GM12878 (cell line): ENCODE results near the gene VASP.

ENCODE experiments used
- BRCA1 ChIP-seq: IDR thresholded peaks from 2 replicates; pipeline ENCODE4 v1.6.1; 2011; ENCODE audit warnings: low read depth, low read length, improper control_type of control experiment
- FOXM1 ChIP-seq: IDR thresholded peaks from 2 replicates; pipeline ENCODE4 v1.6.1; 2012; ENCODE audit warnings: low read depth, mild to moderate bottlenecking, inconsistent platforms, low read length, moderate library complexity
- NFYB ChIP-seq: IDR thresholded peaks from 2 replicates; pipeline ENCODE4 v1.6.1; 2011; ENCODE audit warnings: low read depth, mild to moderate bottlenecking, low read length, improper control_type of control experiment, moderate library complexity; ENCODE audit not compliant: insufficient read depth
- RAD21 ChIP-seq: IDR thresholded peaks from 2 replicates; pipeline ENCODE4 v1.6.1; 2011; ENCODE audit warnings: mild to moderate bottlenecking, low read depth, low read length, moderate library complexity; ENCODE audit not compliant: insufficient read depth
- SIX5 ChIP-seq: IDR thresholded peaks from 2 replicates; pipeline ENCODE4 v1.6.1; 2011; ENCODE audit warnings: mild to moderate bottlenecking, low read depth, low read length, moderate library complexity; ENCODE audit not compliant: severe bottlenecking
- SRF ChIP-seq, 2 experiments: IDR thresholded peaks; 2 replicates each; pipeline ENCODE4 v1.6.1; 2011; ENCODE audit warnings: low read depth in 2 of 2, low read length in 2 of 2, mild to moderate bottlenecking in 1 of 2, moderate library complexity in 1 of 2
- YBX1 ChIP-seq: fragments of 450-650 bp; IDR thresholded peaks from 2 replicates; pipeline ENCODE4 v1.6.1; 2016; ENCODE audit warnings: antibody characterized with exemption
- TF ChIP-seq, protein P1 (sequence below), 3 experiments: IDR thresholded peaks in 2 of 3; conservative IDR thresholded peaks in 1 of 3; 2 replicates each; pipeline ENCODE4 v1.5.1; 2011; ENCODE audit warnings: low read depth in 3 of 3, low read length in 3 of 3, mild to moderate bottlenecking in 3 of 3, control low read depth in 2 of 3, moderate library complexity in 2 of 3, inconsistent platforms in 1 of 3, mixed read lengths in 1 of 3; ENCODE audit not compliant: control insufficient read depth in 2 of 3, insufficient read depth in 1 of 3; ENCODE audit errors: extremely low read depth in 1 of 3
- TF ChIP-seq, protein P2 (sequence below): IDR thresholded peaks from 2 replicates; pipeline ENCODE4 v1.6.1; 2011; ENCODE audit warnings: mild to moderate bottlenecking, low read depth, low read length, moderate library complexity; ENCODE audit not compliant: insufficient replicate concordance
- TF ChIP-seq, protein P3 (sequence below): IDR thresholded peaks from 2 replicates; pipeline ENCODE4 v1.6.1; 2011; ENCODE audit warnings: low read depth, low read length, improper control_type of control experiment, borderline replicate concordance
- TF ChIP-seq, protein P4 (sequence below): IDR thresholded peaks from 2 replicates; pipeline ENCODE4 v1.6.1; 2012; ENCODE audit warnings: mild to moderate bottlenecking, low read depth, low read length

DNA sequence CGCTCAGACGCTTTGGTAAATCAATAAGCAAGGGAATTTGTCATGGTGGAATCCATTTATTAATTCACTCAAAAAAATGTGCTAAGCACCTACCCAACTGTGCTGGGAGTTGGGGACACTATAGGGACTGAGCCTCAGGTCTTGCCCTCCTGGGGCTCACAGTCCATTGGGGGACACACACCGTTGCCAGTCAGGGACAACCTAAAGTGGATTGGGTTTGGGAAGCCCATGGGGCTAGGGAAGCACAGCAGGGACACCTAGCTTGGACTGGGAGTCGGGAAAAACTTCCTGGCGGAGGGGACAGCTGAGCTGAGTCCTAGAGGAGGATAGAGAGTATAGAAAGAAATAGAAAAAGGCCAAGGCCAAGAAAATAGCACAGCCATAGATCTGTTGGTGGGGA is 31.0 kb upstream of the VASP start:
- TF ChIP-seq, protein P1, sequence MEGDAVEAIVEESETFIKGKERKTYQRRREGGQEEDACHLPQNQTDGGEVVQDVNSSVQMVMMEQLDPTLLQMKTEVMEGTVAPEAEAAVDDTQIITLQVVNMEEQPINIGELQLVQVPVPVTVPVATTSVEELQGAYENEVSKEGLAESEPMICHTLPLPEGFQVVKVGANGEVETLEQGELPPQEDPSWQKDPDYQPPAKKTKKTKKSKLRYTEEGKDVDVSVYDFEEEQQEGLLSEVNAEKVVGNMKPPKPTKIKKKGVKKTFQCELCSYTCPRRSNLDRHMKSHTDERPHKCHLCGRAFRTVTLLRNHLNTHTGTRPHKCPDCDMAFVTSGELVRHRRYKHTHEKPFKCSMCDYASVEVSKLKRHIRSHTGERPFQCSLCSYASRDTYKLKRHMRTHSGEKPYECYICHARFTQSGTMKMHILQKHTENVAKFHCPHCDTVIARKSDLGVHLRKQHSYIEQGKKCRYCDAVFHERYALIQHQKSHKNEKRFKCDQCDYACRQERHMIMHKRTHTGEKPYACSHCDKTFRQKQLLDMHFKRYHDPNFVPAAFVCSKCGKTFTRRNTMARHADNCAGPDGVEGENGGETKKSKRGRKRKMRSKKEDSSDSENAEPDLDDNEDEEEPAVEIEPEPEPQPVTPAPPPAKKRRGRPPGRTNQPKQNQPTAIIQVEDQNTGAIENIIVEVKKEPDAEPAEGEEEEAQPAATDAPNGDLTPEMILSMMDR (IDR thresholded peaks at IDR 0.05 in 2 of 3, conservative IDR thresholded peaks at IDR 0.05 in 1 of 3; ENCODE audit: control insufficient read depth in 2 of 3, extremely low read depth in 1 of 3, insufficient read depth in 1 of 3, low read depth in 3 of 3, low read length in 3 of 3): no peak
- no peak for TF ChIP-seq RAD21
- TF ChIP-seq, protein P2, sequence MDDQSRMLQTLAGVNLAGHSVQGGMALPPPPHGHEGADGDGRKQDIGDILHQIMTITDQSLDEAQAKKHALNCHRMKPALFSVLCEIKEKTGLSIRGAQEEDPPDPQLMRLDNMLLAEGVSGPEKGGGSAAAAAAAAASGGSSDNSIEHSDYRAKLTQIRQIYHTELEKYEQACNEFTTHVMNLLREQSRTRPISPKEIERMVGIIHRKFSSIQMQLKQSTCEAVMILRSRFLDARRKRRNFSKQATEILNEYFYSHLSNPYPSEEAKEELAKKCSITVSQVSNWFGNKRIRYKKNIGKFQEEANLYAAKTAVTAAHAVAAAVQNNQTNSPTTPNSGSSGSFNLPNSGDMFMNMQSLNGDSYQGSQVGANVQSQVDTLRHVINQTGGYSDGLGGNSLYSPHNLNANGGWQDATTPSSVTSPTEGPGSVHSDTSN: no peak
- no peak for TF ChIP-seq SIX5
- no peak for TF ChIP-seq BRCA1
- no peak for TF ChIP-seq SRF (IDR thresholded peaks at IDR 0.05; ENCODE audit: low read depth in 2 of 2, low read length in 2 of 2)
- TF ChIP-seq, protein P3, sequence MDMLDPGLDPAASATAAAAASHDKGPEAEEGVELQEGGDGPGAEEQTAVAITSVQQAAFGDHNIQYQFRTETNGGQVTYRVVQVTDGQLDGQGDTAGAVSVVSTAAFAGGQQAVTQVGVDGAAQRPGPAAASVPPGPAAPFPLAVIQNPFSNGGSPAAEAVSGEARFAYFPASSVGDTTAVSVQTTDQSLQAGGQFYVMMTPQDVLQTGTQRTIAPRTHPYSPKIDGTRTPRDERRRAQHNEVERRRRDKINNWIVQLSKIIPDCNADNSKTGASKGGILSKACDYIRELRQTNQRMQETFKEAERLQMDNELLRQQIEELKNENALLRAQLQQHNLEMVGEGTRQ: no peak
- TF ChIP-seq YBX1: no peak
- TF ChIP-seq, protein P4, sequence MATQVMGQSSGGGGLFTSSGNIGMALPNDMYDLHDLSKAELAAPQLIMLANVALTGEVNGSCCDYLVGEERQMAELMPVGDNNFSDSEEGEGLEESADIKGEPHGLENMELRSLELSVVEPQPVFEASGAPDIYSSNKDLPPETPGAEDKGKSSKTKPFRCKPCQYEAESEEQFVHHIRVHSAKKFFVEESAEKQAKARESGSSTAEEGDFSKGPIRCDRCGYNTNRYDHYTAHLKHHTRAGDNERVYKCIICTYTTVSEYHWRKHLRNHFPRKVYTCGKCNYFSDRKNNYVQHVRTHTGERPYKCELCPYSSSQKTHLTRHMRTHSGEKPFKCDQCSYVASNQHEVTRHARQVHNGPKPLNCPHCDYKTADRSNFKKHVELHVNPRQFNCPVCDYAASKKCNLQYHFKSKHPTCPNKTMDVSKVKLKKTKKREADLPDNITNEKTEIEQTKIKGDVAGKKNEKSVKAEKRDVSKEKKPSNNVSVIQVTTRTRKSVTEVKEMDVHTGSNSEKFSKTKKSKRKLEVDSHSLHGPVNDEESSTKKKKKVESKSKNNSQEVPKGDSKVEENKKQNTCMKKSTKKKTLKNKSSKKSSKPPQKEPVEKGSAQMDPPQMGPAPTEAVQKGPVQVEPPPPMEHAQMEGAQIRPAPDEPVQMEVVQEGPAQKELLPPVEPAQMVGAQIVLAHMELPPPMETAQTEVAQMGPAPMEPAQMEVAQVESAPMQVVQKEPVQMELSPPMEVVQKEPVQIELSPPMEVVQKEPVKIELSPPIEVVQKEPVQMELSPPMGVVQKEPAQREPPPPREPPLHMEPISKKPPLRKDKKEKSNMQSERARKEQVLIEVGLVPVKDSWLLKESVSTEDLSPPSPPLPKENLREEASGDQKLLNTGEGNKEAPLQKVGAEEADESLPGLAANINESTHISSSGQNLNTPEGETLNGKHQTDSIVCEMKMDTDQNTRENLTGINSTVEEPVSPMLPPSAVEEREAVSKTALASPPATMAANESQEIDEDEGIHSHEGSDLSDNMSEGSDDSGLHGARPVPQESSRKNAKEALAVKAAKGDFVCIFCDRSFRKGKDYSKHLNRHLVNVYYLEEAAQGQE: no peak
- no peak for TF ChIP-seq FOXM1
- no peak for TF ChIP-seq NFYB
